Gastrocnemius medialis (tissue), 4 donors: Measurements from ENCODE around the gene WDR82.

ENCODE experiments used
- CTCF ChIP-seq, 5 experiments: fragments of 450-650 bp in 3 of 5; fragments of 200-600 bp in 2 of 5; sonication (generic) in 2 of 5; IDR thresholded peaks in 4 of 5; conservative IDR thresholded peaks in 1 of 5; 1 replicate in 4 of 5; 2 replicates in 1 of 5; pipeline ENCODE4 v1.5.1; 2016 to 2019; ENCODE audit warnings: antibody characterized with exemption in 5 of 5, mild to moderate bottlenecking in 3 of 5, moderate library complexity in 3 of 5
- POLR2A ChIP-seq, 2 donors: fragments of 450-650 bp; IDR thresholded peaks; one replicate each; pipeline ENCODE4 v1.6.1; 2017; ENCODE audit warnings: antibody characterized with exemption in 2 of 2, mild to moderate bottlenecking in 2 of 2, moderate library complexity in 2 of 2

GRCh38 chr3:52218937-52219650 lies 59.4 kb downstream of the WDR82 start:
- no peak for TF ChIP-seq POLR2A (IDR thresholded peaks at IDR 0.05)
- peak in 1 of 5 experiments; percentile 7 for TF ChIP-seq CTCF (IDR thresholded peaks at IDR 0.05 in 4 of 5, conservative IDR thresholded peaks at IDR 0.05 in 1 of 5)
